ENCODE data around the gene TUBGCP6. TPM values are rescaled to one million over a fixed set of nuclear protein-coding genes. Genes with fewer than 3 reads are reported as not detected.

Gene TUBGCP6
- total and polyA plus RNA-seq, 10 of the 15 experiments (the other 5 are each of a cell fraction or from before 2014, with no cell fraction given): 0.74 to 41.4 (median 19.4) TPM

DNA sequence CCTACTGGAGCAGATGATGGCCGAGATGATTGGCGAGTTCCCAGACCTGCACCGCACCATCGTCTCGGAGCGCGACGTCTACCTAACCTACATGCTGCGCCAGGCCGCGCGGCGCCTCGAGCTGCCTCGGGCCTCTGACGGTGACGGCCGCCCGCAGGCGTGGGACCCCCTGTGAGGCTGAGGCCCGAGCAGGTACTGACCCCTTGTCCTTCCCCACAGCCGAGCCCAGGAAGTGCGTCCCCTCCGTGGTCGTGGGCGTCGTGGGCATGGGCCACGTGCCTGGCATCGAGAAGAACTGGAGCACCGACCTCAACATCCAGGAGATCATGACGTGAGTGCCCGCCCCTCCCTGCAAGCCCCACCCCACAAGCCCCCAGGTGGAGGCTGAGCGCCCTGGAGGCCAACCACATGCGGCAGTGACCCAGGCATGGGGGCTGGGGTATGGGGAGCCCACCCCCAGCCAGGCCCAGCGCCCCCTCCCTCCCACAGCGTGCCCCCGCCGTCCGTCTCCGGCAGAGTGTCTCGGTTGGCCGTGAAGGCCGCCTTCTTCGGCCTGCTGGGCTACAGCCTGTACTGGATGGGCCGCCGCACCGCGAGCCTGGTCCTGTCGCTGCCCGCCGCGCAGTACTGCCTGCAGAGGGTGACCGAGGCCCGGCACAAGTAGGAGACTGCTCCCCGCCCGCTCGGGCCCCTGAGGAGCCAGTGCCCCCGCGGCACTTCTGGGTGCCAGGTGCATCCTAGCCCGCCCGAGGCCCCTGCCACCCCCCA is 46.8 kb downstream of the TUBGCP6 start:
- RAD21 ChIA-PET (ENCODE audit: unreplicated experiment): no interaction called here
- intact Hi-C loops (cut with micrococcal nuclease; ENCODE audit: unreplicated experiment) (loop anchor here (10.0 kb wide), 1 partner anchor 263 kb away; no protein-coding TSS in a partner anchor), in situ Hi-C loops (cut with MboI) (no loop called here)
- SMC1A ChIA-PET (ENCODE audit: uncharacterized antibody, unreplicated experiment): no interaction called here
- Histone ChIP-seq H3K4me1 (ENCODE audit: control insufficient read depth, insufficient read depth, low read length) (peaks cover 31% of the 10 kb centered on the region), H3K4me2 (ENCODE audit: control insufficient read depth, insufficient read depth) (no peak overlapping the region), H3K79me2 (ENCODE audit: control insufficient read depth, insufficient read depth, low read length) (peaks cover 27% of the 10 kb centered on the region), H3K27me3 (replicated peaks in 1 of 2; ENCODE audit: control insufficient read depth in 2 of 2, insufficient read depth in 2 of 2, low read length in 1 of 2) (no peaks in the 10 kb centered on the region), H3K9ac (ENCODE audit: control insufficient read depth, insufficient read depth, low read length) (no peak overlapping the region), H3K4me3 (no peak overlapping the region), H3K27ac (ENCODE audit: control insufficient read depth, insufficient read depth) (no peak overlapping the region), H3K36me3 (ENCODE audit: control insufficient read depth in 2 of 2, insufficient read depth in 2 of 2, low read length in 1 of 2) (peaks cover 0 to 44% of the 10 kb centered on the region in 2 experiments), H4K20me1 (ENCODE audit: control insufficient read depth, insufficient read depth) (no peaks in the 10 kb centered on the region), H3K9me3 (replicated peaks; ENCODE audit: control insufficient read depth, insufficient read depth, low read length) (no peaks in the 10 kb centered on the region), H2AFZ (ENCODE audit: control insufficient read depth, low read depth, low read length) (no peak overlapping the region)
- no peak for FAIRE-seq
- no peak for ATAC-seq
- 95% methylated on average over 47 of the region's 61 CpGs for WGBS (ENCODE audit: insufficient coverage, insufficient replicate concordance, low lambda C conversion rate, missing lambda C conversion rate)
- TF ChIP-seq ZNF217 (IDR thresholded peaks at IDR 0.05) (no peak), POLR2A (IDR thresholded peaks at IDR 0.05; ENCODE audit: low read depth, low read length) (peak; percentile 38; the same call in 1 of the 2 replicates), KDM1A (IDR thresholded peaks at IDR 0.05; ENCODE audit: borderline replicate concordance) (no peak), EGR1 (IDR thresholded peaks at IDR 0.05; ENCODE audit: borderline replicate concordance in 1 of 2, low read depth in 2 of 2, low read length in 2 of 2) (peak in 1 of 2 experiments; percentile 3; a peak in 1 of 3 replicates), CBX5 (IDR thresholded peaks at IDR 0.05; ENCODE audit: low read depth) (no peak), BHLHE40 (IDR thresholded peaks at IDR 0.05; ENCODE audit: borderline replicate concordance in 1 of 2, low read depth in 2 of 2, low read length in 1 of 2) (no peak)
- DNase-seq (ENCODE audit: low read depth, low spot score): no peak
- no TSS peak for BruUV-seq (replicated peaks)
- POLR2A ChIA-PET: no interaction called here
- CTCF ChIA-PET: no interaction called here
